NCI-H1436 treated with DMSO at 0.1 percent for 48 hours (cell line): Measurements from ENCODE around the gene UST.
"Not testable (repeated sequence)": the region's sequence is repeated elsewhere in the genome, so short reads cannot be mapped to it uniquely, and the experiment has no call there.

Experiments
- DNase-seq: peaks from one replicate; lab custom pipeline; 2025; lab: John Stamatoyannopoulos, UW

The UST gene

GRCh38 chr6:148904896-148905870, 158.4 kb downstream of the UST start:
- DNase-seq: no peak

GRCh38 chr6:148905901-148906300, 159.1 kb downstream of the UST start:
- no peak for DNase-seq

GRCh38 chr6:148906386-148906785, 159.6 kb downstream of the UST start:
- no peak for DNase-seq

GRCh38 chr6:148907573-148907972, 160.7 kb downstream of the UST start:
- no peak for DNase-seq

- DNase-seq: no peak
Observed at GRCh38 chr6:148912252-148912651, 165.4 kb downstream of the UST start.

GRCh38 chr6:148915810-148916209, 169.0 kb downstream of the UST start:
- no peak for DNase-seq

- not testable (repeated sequence) for DNase-seq
Observed at GRCh38 chr6:148916485-148916884, 169.7 kb downstream of the UST start.

- DNase-seq: no peak
Observed at GRCh38 chr6:148924226-148925012, 177.6 kb downstream of the UST start.

- DNase-seq: no peak
Observed at GRCh38 chr6:148925701-148926100, 178.9 kb downstream of the UST start.

GRCh38 chr6:148926478-148926877, 179.6 kb downstream of the UST start:
- DNase-seq: no peak

GRCh38 chr6:148927586-148927985, 180.8 kb downstream of the UST start:
- no peak for DNase-seq

GRCh38 chr6:148928811-148929210, 182.0 kb downstream of the UST start:
- DNase-seq: no peak

GRCh38 chr6:148932208-148932607, 185.4 kb downstream of the UST start:
- DNase-seq: no peak

- no peak for DNase-seq
Observed at GRCh38 chr6:148932731-148933130, 185.9 kb downstream of the UST start.

GRCh38 chr6:148934539-148934938, 187.7 kb downstream of the UST start:
- no peak for DNase-seq

- no peak for DNase-seq
Observed at GRCh38 chr6:148934961-148935360, 188.1 kb downstream of the UST start.

- no peak for DNase-seq
Observed at GRCh38 chr6:148935705-148936435, 189.0 kb downstream of the UST start.

- DNase-seq: no peak
Observed at GRCh38 chr6:148943451-148943850, 196.6 kb downstream of the UST start.

GRCh38 chr6:148944608-148945007, 197.8 kb downstream of the UST start:
- DNase-seq: no peak

GRCh38 chr6:148945301-148946021, 198.6 kb downstream of the UST start:
- DNase-seq: no peak

- no peak for DNase-seq
Observed at GRCh38 chr6:148947621-148948444, 201.0 kb downstream of the UST start.
